Mucosa of descending colon (tissue), 3 donors: ENCODE measurements around the gene RIPK3. TPM values are rescaled to one million over a fixed set of nuclear protein-coding genes. Genes with fewer than 3 reads are reported as not detected.

Source experiments
- ATAC-seq: fragments of 200-7000 bp; cut with Tn5 transposase; one replicate; pipeline ENCODE4 v1.9.1; 2020; ENCODE audit warnings: mild to moderate bottlenecking, moderate library complexity
- DNase-seq, 3 donors: peaks; one replicate each; pipeline ENCODE4 v3.0.0-alpha.2; 2020
- H3K36me3 ChIP-seq: fragments of 200-600 bp; one replicate; pipeline ENCODE4 v1.8.0; 2021; ENCODE audit warnings: low read depth, mild to moderate bottlenecking
- H3K4me1 ChIP-seq: fragments of 200-600 bp; one replicate; pipeline ENCODE4 v1.8.0; 2021; ENCODE audit warnings: low read depth, mild to moderate bottlenecking
- H3K4me3 ChIP-seq: fragments of 200-600 bp; one replicate; pipeline ENCODE4 v1.8.0; 2021; ENCODE audit warnings: mild to moderate bottlenecking
- H3K9me3 ChIP-seq: fragments of 200-600 bp; one replicate; pipeline ENCODE4 v1.8.0; 2021; ENCODE audit warnings: mild to moderate bottlenecking
- intact Hi-C, 2 donors: fragments of 100-400 bp; cut with DNase I in 1 of 2; cut with micrococcal nuclease in 1 of 2; formaldehyde crosslinking; loops; one replicate each; pipeline versions ENCODE4 v1.11.0 to v1.11.1; 2022; cut with DNase I, micrococcal nuclease
- total RNA-seq, 3 donors: library from RNA; stranded (reverse); fragmentation: NEBNext Ultra II Directional in 2 of 3; extraction: Animal tissue kit (Norgen Biotek cat#: 25700) in 2 of 3; gene quantifications; one replicate each; pipeline versions ENCODE4 v1.2.1 to v1.2.4, GENCODE V29; 2021 to 2023
- TF ChIP-seq, protein P1 (sequence below): fragments of 200-600 bp; IDR thresholded peaks from one replicate; pipeline ENCODE4 v1.8.0; 2022; ENCODE audit warnings: antibody characterized with exemption, mild to moderate bottlenecking
- donor health status: DM: no; HTN: no; CAD: no; lungs with moderate emphysema.
- donor health status: DM: no; HTN: no; CAD: no.
- donor health status: DM: no; HTN: yes; CAD: no.

Gene RIPK3
- total RNA-seq, 3 donors from 2014 or later: 40.6 to 99.9 (median 71.7) TPM

- TF ChIP-seq, protein P1, sequence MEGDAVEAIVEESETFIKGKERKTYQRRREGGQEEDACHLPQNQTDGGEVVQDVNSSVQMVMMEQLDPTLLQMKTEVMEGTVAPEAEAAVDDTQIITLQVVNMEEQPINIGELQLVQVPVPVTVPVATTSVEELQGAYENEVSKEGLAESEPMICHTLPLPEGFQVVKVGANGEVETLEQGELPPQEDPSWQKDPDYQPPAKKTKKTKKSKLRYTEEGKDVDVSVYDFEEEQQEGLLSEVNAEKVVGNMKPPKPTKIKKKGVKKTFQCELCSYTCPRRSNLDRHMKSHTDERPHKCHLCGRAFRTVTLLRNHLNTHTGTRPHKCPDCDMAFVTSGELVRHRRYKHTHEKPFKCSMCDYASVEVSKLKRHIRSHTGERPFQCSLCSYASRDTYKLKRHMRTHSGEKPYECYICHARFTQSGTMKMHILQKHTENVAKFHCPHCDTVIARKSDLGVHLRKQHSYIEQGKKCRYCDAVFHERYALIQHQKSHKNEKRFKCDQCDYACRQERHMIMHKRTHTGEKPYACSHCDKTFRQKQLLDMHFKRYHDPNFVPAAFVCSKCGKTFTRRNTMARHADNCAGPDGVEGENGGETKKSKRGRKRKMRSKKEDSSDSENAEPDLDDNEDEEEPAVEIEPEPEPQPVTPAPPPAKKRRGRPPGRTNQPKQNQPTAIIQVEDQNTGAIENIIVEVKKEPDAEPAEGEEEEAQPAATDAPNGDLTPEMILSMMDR: no peak
- peak overlapping the region; percentile 61 for H3K4me3 ChIP-seq
- H3K9me3 ChIP-seq: no peaks in the 10 kb centered on the region
- intact Hi-C loops: no loop called here
- peaks cover 26% of the 10 kb centered on the region for H3K4me1 ChIP-seq
- DNase-seq (no peak), ATAC-seq (no peak)
- H3K36me3 ChIP-seq: peaks cover 12% of the 10 kb centered on the region
Observed at GRCh38 chr14:24300326-24300980, 39.3 kb downstream of the RIPK3 start.

- ATAC-seq (peak; percentile 96), DNase-seq (peak; percentile 94 to 97 (median 96))
- H3K4me3 ChIP-seq: peak within 1 kb of the TSS; percentile 61
- intact Hi-C loops: loop anchor here in 1 of 2 donors (5.0 kb wide), 1 partner anchor 57 kb away; the partner anchor contains the start of gene TINF2
- no peaks in the 10 kb centered on the region for H3K9me3 ChIP-seq
- peaks cover 26% of the 10 kb centered on the region for H3K4me1 ChIP-seq
- TF ChIP-seq, protein P1: no peak
- peaks cover 12% of the 10 kb centered on the region for H3K36me3 ChIP-seq
Observed at GRCh38 chr14:24299255-24300191, 40.3 kb downstream of the RIPK3 start, which contains the start of the genes DHRS1 and NOP9. Gene DHRS1, minus strand, starts transcription at chr14:24299780. Its CDS starts 674 bp downstream, at chr14:24299106. Gene NOP9, plus strand, starts transcription at chr14:24299850. Its CDS starts 105 bp downstream, at chr14:24299955.

GRCh38 chr14:24298892-24299254, 40.9 kb downstream of the RIPK3 start:
- TF ChIP-seq, protein P1: no peak
- Histone ChIP-seq H3K4me1 (peaks cover 26% of the 10 kb centered on the region), H3K36me3 (peaks cover 7% of the 10 kb centered on the region), H3K4me3 (peak overlapping the region; percentile 61), H3K9me3 (no peaks in the 10 kb centered on the region)
- ATAC-seq (peak; percentile 39), DNase-seq (peak in 1 of 3 donors; percentile 45)
- intact Hi-C loops: loop anchor here in 1 of 2 donors (5.0 kb wide), 1 partner anchor 57 kb away; the partner anchor contains the start of gene TINF2

GRCh38 chr14:24297190-24297964, 42.4 kb downstream of the RIPK3 start:
- Histone ChIP-seq H3K36me3 (peaks cover 4% of the 10 kb centered on the region), H3K4me3 (no peak overlapping the region), H3K9me3 (no peaks in the 10 kb centered on the region), H3K4me1 (peaks cover 26% of the 10 kb centered on the region)
- ATAC-seq (peak; percentile 24), DNase-seq (peak in 1 of 3 donors; percentile 61)
- intact Hi-C loops: loop anchor here in 1 of 2 donors (5.0 kb wide), 1 partner anchor 55 kb away; the partner anchor contains the start of gene TINF2
- TF ChIP-seq, protein P1: no peak
